BJ (cell line): ENCODE measurements around the gene CD247. TPM values are rescaled to one million over a fixed set of nuclear protein-coding genes. Genes with fewer than 3 reads are reported as not detected.

ENCODE experiments used
- CTCF ChIA-PET: fragments of 350-600 bp; formaldehyde crosslinking; extraction: SDS; loops from one replicate; lab custom pipeline; 2021; ENCODE audit warnings: antibody characterized with exemption, inconsistent platforms; lab: Yijun Ruan, JAX
- POLR2A ChIA-PET: fragments of 300-600 bp; sonication (Branson Sonifier 250); formaldehyde crosslinking; extraction: SDS; loops from one replicate; lab custom pipeline; 2021; ENCODE audit warnings: antibody characterized with exemption; lab: Charles Lee
- DNase-seq: peaks from one replicate; pipeline ENCODE4 v3.0.0-alpha.2; 2011; ENCODE audit warnings: low read depth
- H3K27me3 ChIP-seq: 2 replicates; pipeline ENCODE4 v1.6.0; 2011; ENCODE audit warnings: low read length; ENCODE audit not compliant: control insufficient read depth, insufficient read depth
- H3K36me3 ChIP-seq: 2 replicates; pipeline ENCODE4 v1.5.1; 2011; ENCODE audit warnings: low read length; ENCODE audit not compliant: control insufficient read depth, insufficient read depth
- H3K4me3 ChIP-seq: 2 replicates; pipeline ENCODE4 v1.5.1; 2011; ENCODE audit warnings: low read depth, mild to moderate bottlenecking, control low read depth, low read length
- polyA plus RNA-seq: library from polyadenylated mRNA; depleted of rRNA; stranded (reverse); fragments of >200 nt; gene quantifications from 2 replicates; pipeline ENCODE4 v1.2.3, GENCODE V29; 2011
- TF ChIP-seq, protein P1 (sequence below): IDR thresholded peaks from 2 replicates; pipeline ENCODE4 v1.5.1; 2011; ENCODE audit warnings: low read depth, mild to moderate bottlenecking, control low read depth, inconsistent platforms, low read length, moderate library complexity; ENCODE audit not compliant: insufficient read depth

Gene CD247
- polyA plus RNA-seq, 1 experiment = not detected

DNA sequence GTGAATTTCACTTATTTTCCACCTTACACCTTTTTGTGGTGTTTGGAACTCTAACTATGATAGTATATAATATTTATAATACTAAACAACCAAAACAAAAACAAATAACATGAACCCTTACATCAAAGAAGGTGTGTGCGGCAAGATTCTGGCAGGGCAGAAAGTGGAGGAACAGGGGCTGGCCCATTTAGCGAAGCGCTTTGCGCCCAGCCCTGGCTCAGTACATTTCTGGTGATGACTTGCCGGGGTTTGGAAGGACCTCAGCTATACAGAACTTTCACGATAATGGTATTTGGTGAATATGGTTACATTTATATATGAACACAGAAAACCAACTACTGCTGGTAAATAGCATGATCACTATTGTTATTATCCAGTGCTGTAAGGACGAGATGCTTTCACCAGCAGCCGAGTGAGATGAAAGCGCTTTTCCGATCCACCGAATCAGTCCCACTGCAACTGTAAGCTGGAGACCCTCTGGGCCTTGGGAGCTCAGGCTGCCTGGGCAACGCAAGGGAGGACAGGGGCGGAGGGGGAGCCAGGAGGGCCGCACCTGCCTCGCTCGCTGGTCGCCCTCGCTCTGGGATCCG, 63.9 kb downstream of the CD247 start:
- DNase-seq = no peak
- Histone ChIP-seq H3K36me3 (no peaks in the 10 kb centered on the region), H3K4me3 (peak overlapping the region; percentile 50), H3K27me3 (peaks cover 6% of the 10 kb centered on the region; the same call in 1 of the 2 replicates)
- POLR2A ChIA-PET = interaction anchor here (0.7 kb wide), 1 partner anchor 682 kb away, joined by 3 read pairs; the partner anchor contains the start of gene GPR161
- TF ChIP-seq, protein P1, sequence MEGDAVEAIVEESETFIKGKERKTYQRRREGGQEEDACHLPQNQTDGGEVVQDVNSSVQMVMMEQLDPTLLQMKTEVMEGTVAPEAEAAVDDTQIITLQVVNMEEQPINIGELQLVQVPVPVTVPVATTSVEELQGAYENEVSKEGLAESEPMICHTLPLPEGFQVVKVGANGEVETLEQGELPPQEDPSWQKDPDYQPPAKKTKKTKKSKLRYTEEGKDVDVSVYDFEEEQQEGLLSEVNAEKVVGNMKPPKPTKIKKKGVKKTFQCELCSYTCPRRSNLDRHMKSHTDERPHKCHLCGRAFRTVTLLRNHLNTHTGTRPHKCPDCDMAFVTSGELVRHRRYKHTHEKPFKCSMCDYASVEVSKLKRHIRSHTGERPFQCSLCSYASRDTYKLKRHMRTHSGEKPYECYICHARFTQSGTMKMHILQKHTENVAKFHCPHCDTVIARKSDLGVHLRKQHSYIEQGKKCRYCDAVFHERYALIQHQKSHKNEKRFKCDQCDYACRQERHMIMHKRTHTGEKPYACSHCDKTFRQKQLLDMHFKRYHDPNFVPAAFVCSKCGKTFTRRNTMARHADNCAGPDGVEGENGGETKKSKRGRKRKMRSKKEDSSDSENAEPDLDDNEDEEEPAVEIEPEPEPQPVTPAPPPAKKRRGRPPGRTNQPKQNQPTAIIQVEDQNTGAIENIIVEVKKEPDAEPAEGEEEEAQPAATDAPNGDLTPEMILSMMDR = no peak
- CTCF ChIA-PET = interaction anchor here (0.8 to 4.9 kb wide), 5 partner anchors 12 to 388 kb away, joined by 3 to 38 read pairs (median 5); no protein-coding TSS in a partner anchor

DNA sequence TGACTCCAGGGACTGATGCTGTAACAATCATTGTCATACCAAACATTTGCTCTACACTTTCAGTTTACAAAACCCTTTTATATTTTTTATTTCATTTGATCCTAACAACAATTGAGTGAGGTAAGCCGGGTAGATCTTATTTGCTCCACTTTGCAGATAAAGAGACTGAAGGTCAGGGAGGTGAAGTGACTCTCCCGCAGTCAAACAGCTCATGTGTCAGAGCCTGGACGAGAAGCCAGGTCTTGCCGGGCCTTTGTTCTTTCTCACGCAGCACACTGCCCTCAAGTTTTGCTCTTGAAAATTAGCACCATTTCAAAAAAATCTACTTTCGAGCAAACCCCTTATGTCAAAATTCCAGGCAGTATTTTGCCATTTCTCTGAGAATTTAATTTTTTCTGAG, 65.2 kb downstream of the CD247 start:
- Histone ChIP-seq H3K36me3 (no peaks in the 10 kb centered on the region), H3K4me3 (no peak overlapping the region), H3K27me3 (peaks cover 6% of the 10 kb centered on the region; the same call in 1 of the 2 replicates)
- DNase-seq = no peak
- TF ChIP-seq, protein P1 = no peak
- CTCF ChIA-PET = interaction anchor here (4.9 kb wide), 1 partner anchor 11 kb away, joined by 38 read pairs; no protein-coding TSS in a partner anchor
- POLR2A ChIA-PET = no interaction called here

DNA sequence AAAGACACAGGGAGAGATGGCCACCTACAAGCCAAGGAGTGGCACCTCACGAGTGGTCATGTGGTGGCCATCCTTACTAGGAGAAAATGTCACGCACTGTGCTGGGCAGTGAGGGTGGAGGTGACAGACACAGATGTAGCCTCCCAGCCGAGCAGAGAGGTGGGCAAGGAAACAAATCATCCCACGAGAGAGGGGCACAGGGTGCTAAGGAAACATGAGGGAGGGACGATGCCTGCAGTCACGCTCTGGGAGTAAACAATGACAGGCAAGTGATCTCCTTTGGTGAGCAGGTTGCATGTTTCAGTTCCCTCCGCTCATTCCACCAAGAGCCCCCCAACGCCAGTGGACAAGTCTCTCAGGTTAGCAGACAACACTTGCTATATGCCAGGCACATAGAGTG, 65.8 kb downstream of the CD247 start:
- H3K36me3 ChIP-seq = no peaks in the 10 kb centered on the region
- no peak overlapping the region for H3K4me3 ChIP-seq
- no peak for DNase-seq
- H3K27me3 ChIP-seq = peaks cover 6% of the 10 kb centered on the region; the same call in 1 of the 2 replicates
- TF ChIP-seq, protein P1 = no peak
- ChIA-PET CTCF (interaction anchor here (4.9 kb wide), 1 partner anchor 11 kb away, joined by 38 read pairs; no protein-coding TSS in a partner anchor), POLR2A (no interaction called here)

DNA sequence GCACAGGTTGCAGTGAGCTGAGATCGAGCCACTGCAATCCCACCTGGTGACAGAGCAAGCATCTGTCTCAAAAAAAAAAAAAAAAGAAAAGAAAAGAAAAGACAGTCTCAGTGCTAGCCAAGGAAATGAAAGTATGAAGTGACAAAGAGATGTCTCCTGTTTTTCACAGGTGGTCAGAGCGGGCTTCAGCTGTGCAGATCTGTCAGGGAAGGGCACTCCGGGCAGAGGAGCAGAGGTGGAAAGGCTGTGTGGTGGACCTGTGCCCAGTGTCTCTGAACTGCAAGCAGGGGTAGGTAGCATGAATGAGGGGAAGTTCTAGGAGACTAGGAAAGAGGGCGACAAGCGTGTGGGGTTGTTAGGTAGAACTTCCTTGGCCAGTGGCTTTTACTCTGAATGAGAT, 67.5 kb downstream of the CD247 start:
- TF ChIP-seq, protein P1 = no peak
- DNase-seq = no peak
- H3K4me3 ChIP-seq = no peak overlapping the region
- ChIA-PET POLR2A (no interaction called here), CTCF (interaction anchor here (1.0 to 1.5 kb wide), 2 partner anchors 385 to 391 kb away, joined by 4 to 5 read pairs; no protein-coding TSS in a partner anchor)
- peaks cover 4% of the 10 kb centered on the region; the same call in 1 of the 2 replicates for H3K27me3 ChIP-seq
- H3K36me3 ChIP-seq = no peaks in the 10 kb centered on the region

DNA sequence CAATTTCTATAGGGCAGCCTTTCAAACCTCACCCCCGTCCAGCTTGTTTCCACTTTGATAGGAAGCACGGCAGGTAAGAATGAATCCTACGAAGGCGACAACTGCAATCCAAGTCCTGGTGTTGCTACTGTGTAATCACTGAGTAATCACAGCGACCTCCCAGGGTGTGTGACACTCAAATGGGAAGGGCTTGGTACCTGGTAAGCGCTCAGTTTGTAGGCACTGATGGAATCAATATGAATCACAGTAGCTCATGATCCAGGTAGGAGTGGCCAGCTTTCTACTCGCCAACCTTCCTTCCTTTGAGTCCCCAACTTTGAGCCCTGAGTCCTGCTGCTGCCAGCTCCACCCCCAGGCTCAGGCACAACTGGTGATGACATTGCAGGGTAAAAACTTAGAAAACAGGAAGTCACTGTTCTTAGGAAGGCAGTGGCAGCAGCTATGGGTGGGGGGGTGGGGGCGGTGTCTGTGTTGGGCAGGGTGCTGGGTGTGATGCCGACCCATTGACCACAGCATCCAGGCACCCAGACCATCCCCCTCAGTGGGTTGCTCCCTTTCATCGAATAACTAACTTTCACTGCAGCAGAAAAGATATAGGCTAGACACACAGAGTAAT, 70.7 kb downstream of the CD247 start:
- ChIA-PET CTCF (interaction anchor here (0.6 to 1.9 kb wide), 5 partner anchors 46 to 388 kb away, joined by 4 to 13 read pairs (median 6); no protein-coding TSS in a partner anchor), POLR2A (no interaction called here)
- TF ChIP-seq, protein P1 = no peak
- H3K36me3 ChIP-seq = no peaks in the 10 kb centered on the region
- H3K27me3 ChIP-seq = peaks cover 9% of the 10 kb centered on the region; the same call in 1 of the 2 replicates
- H3K4me3 ChIP-seq = no peak overlapping the region
- DNase-seq = no peak
